HCEC 1CT (cell line): ENCODE measurements around the gene RPL38.

Source experiments
- DNase-seq: peaks from one replicate; pipeline ENCODE4 v3.0.0-alpha.2; 2017

RPL38 gene

DNA sequence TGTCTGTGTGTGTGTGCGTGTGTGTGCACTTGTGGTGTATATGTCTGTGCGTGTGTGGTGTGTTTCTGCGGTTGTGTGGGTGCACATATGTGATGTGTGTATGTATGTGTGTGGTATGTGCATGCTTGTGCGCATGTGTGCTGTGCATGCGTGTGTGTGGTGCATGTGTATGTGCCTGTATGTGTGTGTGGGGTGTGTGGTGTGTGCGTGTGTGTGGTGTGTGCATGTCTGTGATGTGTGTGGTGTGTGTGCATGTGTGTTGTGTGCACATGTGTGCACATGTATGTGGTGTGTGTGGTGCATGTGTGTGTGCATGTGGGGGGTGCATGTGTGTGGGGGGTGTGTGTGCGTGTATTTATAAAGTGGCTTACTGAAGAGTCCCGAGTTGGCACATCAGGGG, 47.6 kb downstream of the RPL38 start:
- no peak for DNase-seq

DNA sequence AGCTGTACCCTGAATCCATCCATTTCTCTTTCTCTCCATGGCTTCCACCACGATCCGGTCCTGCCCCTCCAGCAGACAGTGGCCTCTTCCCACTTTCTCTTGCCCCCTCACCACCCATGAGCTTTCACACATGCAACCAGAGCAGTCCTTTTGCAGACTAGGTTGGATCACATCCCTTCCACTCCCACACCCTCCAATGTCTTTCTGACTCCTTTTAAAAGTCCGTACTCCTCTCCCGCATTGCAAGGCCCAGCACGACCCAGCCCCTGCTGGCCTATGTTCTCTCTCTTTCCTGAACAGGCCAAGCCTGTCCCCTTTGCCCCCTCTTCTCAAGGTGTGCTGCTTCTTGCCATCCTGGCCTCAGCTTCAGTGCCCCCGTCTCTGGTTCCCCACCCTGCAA, 48.1 kb downstream of the RPL38 start:
- no peak for DNase-seq

DNA sequence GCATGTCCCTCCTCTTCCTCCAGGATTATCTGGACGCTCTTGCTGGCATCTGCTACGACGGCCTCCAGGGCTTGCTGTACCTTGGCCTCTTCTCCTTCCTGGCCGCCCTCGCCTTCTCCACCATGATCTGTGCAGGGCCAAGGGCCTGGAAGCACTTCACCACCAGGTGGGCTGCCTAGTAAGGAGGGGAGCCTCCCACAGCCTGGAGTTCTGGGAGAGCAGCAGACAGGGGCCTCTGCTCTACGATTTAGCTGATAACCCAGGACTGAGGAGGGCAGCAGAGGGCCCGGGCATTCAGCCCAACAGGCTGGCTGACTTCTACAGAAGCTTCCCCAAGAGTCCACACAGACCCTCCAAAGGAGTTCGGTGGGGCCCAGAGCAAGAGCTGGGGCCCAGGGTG, 48.7 kb downstream of the RPL38 start:
- no peak for DNase-seq

DNA sequence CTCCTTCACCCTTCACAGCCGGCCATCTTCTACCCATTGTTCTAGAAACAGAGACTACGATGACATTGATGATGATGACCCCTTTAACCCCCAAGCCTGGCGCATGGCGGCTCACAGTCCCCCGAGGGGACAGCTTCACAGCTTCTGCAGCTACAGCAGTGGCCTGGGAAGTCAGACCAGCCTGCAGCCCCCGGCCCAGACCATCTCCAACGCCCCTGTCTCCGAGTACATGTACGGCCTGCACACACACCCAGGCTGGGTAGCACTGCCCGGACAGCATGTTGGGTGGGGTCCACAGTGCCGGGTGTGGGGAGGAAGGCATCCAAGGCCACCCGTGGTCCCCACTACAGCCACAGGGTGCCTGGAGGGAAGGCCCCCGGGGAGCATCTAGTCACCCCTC, 49.6 kb downstream of the RPL38 start:
- DNase-seq = no peak

DNA sequence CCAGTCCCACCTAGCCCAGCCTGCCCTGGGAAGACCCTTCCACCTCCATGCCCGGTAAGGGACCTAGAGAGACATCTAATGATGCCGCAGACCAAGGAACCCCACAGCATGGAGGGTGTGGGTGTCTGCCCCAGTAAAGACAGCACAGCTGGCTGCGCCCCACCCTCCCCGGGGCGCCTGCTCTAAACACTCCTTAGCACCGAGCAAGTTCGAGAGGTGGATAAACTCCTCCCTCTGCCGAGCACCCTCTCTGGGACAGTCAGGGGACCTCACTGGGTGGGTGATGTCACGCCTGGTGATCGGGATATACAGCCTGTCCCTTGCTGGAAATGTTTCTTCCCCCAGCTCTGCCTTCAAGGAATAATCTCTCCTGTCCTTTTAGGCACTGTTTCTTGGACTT, 53.8 kb downstream of the RPL38 start:
- DNase-seq = no peak

DNA sequence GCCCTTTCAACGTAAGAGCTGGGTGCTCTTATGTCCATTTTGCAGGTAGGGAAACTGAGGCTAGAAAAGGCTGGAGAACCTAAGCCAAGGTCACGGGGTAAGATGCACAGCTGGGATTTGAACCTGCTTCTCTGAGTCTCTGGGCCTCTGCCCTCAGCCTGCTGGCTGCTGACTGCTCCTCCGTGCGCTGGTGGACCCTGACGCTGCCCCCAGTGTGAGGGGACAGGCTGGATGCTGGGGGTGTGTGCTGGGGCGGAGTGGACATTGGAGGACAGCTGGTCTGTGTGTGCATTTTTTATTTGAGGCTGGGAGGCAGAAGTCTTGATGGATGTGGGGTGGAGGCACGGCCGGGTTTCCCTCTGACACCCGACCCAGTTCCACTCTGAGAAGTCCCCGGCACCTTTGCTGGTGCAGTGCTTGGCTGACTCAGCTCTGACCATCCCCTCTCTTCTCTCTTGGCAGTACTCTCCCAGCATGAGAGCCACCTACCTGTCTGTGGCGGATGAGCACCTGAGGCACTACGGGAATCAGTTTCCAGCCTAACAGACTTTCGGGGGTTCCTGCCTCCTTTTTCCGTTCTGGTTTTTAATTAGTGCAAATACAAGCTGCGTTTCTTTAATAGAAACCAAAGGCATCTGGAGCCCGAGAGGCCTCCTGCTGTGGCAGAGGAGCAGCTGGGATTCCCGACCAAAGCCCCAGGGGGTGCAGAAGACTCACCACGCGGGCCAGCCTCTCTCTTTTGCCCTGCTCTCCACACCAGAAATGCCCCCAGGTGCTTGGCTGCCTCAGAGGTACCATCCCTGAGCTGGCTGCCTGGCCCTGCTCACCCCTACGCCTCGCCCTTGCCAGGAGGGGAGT, 56.4 kb downstream of the RPL38 start:
- no peak for DNase-seq
